Raji (cell line): Measurements from ENCODE around the gene FARS2.

Experiments used
- POLR2A ChIP-seq: IDR thresholded peaks from 2 replicates; pipeline ENCODE4 v1.6.1; 2011; ENCODE audit warnings: low read depth, low read length, control low read depth; ENCODE audit not compliant: insufficient read depth

FARS2 gene

DNA sequence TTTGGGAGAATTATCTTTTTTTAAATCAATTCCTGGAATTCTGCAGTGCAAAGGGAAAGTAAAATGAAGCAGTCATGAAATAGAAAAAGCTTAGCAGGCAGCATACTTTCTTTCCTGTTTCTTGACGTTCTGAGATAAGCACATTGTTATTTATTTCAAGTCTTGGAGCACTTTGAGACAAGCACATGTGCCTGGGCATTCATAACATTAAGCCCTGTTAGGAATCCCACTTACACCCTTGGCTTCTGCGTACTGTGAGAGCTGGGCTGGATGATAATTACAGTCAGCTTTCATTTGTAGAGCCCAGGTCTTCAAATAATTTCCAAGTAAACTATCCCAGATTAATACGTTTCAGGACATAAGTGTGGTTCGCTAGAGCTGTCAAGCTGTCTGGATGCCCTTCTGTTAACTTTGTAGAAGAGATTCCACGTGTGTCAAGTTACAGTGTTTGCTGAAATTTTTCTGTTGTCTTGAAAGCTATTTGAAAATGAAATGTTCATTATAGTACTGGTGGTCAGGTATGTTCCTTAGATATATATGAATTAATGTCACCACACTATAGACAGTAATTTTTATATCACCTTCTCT, 8.9 kb downstream of the FARS2 start:
- TF ChIP-seq POLR2A = no peak

DNA sequence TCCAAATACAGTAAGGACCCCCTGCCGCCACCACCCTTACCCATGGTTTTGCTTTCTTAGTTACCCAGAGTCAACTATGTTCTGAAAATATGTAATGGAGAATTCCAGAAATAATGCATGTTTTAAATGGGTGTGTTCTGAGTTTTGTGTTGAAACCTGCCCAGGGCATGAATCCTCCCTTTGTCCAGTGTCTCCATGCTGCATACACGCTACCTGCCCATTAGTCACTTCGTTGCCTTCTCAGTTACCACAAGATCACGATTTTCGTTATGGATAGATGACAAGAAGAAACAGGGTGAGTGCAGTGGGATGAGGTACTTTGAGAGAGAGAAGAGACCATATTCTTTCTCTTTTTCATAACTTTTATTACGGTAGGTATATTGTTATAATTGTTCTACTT, 10.6 kb downstream of the FARS2 start:
- TF ChIP-seq POLR2A = no peak

DNA sequence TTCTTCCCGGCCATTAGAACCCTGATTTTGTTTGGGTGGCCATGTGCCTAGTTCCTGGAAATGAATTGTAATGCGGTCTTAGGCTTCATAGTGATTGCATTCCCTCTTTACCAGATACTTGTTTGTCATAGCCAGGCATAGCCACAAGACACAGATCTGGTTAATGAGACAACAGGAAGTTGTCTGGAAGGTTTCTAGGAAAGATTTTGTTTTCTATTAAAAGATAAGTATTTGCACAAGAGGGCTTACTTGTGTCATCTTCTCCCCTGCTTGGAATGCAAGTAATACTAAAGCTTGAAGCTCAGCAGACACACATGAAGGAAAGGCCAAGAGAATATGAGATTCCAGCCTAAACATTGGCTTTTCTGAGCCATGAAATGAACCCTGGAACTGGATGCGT, 12.9 kb downstream of the FARS2 start:
- no peak for TF ChIP-seq POLR2A

DNA sequence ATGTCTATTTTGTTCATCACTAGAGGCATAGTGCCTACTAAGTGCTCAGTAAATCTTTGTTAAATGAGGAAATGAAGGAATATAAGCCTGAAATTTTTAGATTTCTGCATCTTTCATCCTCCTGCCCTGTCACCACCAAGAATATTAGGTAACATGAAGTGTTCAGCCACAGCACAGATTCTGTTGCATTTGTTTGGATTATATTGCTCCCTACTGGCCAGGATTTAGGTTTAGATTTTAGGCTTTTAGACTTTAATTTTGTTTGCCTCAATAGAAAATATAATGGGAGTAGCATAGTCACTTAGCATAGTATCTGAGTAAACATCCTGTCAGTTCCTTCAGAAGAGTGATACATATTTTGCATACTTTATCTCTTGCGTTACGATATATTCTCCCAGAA, 14.2 kb downstream of the FARS2 start:
- TF ChIP-seq POLR2A = no peak

DNA sequence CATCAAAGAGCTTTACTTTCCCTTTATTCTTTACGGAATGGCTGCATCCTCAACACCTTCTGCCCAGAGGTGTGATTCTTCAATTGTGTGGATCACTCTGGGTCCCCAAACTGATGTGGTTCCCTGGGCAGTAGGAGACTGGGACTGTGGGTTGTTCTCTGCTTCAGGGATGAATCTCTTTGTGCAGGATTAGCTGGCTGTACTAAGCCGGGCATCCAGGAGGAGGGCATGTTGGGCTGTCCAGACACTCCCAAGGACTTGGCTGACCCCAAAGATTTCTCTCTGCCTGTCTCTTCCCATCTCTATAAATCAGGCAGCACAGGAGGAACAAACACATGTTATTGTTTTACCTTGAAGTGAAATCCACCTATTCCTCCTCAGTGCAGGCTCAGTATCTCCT, 15.3 kb downstream of the FARS2 start:
- no peak for TF ChIP-seq POLR2A

- no peak for TF ChIP-seq POLR2A
Observed at GRCh38 chr6:5277589-5277988, 16.3 kb downstream of the FARS2 start.

DNA sequence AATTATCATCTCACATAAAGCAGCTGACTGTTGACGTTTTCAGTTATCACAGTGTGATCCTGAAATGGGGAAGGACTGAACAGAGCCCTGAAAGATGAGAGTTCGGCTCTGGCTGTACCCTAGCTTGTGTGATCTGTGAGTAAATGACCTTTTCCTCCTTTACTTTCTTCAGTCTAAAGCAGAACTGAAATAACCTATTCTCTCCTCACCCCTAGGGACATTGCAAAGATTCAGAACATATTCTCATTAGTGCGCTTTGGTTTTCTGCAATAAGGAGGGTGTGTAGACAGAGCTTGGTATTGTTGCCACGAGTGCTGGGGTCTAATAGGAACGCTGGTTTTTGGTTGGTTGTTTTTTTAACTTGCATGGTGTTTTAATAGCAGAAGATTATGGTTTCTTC, 16.7 kb downstream of the FARS2 start:
- TF ChIP-seq POLR2A = no peak

DNA sequence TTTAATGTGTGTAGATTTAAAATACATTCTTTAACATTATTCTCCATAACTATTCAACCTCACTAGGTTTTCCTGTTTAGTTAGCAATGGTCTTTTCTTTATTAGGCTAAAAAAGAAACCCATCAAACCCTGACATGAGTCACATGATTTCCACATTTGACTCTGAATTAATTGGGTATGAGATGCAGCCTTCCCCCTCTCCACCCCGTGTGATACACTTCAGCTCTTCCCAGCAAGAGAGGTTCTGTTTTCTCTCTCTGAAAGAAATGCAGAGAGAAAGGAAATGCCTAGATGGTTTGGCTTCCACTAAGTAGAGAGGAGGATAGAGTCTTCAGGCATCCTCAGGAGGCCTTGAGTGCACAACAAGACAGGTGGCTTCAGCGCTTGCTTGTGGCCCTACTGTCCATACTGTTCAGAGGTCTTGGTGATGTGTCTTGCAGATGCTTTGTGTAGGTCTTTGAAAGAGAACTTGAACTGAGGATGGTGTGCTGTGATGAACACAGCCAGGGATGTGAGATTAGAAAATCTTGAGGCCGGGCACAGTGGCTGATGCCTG, 17.3 kb downstream of the FARS2 start:
- TF ChIP-seq POLR2A = 0 out of 2 replicates have a peak, but pooled peaks have one; percentile 17

DNA sequence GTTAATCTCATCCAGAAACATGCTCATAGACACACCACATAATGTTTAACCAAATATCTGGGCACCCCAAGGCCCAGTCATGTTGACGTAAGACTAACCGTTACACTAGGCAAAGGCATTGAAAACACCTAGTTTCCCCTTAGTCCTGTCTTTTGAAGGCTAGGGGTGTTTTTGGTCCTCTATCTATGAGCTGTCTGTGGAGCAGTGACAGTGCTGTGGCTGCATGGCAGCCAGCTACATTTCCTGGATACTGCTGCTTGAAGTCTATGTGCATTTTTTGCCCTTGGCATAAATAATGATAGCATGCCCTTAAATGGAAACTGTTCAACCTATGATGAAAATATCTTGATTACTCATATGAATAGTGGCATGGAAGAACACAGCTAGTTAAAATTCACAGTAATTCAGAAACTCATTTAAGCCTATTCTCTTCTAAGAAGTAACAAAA, 18.6 kb downstream of the FARS2 start:
- TF ChIP-seq POLR2A = no peak

DNA sequence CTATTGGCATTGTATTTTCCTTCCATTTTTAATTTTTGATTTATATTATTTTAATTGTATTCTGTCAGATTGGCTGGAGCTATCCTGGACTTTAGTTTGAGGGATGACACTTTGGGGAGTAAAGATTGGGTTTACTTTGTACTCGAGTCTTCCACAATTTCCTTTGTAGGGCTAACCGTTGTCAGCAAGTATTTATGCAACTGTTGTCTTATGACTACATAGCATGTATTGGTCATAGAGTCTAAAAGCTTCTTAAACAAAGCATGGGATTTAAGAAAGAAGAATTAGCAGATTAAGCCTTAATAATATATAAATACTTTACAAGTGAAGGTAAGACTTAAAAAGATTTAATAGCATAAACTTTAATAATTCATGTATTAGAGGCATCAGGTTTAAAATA, 19.6 kb downstream of the FARS2 start:
- no peak for TF ChIP-seq POLR2A

DNA sequence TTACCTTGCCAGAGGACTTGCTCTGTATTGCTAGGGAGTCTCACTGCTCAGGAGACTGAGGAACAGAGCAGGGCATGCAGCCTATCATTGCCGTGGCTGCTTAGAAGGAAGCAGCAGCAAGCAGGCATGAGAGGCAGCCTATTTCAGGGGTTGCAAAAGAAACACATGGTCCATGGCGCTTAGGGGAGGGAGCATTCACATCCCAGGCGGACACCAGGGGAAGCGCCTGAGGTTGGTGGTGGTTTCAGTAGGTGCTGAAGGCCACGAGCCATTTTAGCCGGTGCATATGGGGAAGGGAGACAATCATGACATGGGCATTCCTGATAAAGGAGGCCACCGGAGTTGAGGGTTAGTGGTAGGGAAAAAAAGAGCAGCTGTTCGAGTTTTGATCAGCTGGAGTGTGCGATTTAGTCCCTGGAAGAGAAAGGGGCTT, 20.9 kb downstream of the FARS2 start:
- no peak for TF ChIP-seq POLR2A

- TF ChIP-seq POLR2A = no peak
Observed at GRCh38 chr6:5285081-5285480, 23.8 kb downstream of the FARS2 start.

DNA sequence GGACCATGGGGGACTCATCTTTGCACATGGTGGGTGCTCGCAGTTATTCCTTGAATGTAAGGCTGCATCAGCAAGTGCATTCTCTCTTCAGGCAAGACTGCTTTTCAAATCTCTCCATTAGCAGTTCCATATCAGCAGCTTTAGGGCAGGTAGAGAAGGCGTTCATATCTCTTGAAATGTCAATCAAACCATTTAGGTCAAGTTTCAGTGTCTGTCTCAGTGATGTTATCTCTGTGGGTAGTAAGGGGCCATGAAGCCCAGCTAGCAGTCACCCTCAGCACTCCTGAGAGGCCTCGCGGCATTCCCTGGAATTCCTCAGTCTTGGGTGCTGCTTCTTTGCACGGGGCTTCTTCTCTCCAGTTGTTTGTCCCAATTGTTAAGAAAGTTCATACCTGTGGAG, 24.2 kb downstream of the FARS2 start:
- TF ChIP-seq POLR2A = no peak

GRCh38 chr6:5286780-5287179, 25.5 kb downstream of the FARS2 start:
- no peak for TF ChIP-seq POLR2A

- TF ChIP-seq POLR2A = no peak
Observed at GRCh38 chr6:5287205-5287965, 26.1 kb downstream of the FARS2 start.

- TF ChIP-seq POLR2A = no peak
Observed at GRCh38 chr6:5287966-5288297, 26.6 kb downstream of the FARS2 start.
